SK-N-SH (cell line): ENCODE results near the gene ERC2.

Source experiments
- CHD2 ChIP-seq: fragments of 150-350 bp; IDR thresholded peaks from 2 replicates; pipeline ENCODE4 v1.6.1; 2018; ENCODE audit warnings: low read length; ENCODE audit not compliant: partially characterized antibody
- CTCF ChIP-seq: fragments of 200-600 bp; sonication (generic); IDR thresholded peaks from 2 replicates; pipeline ENCODE4 v1.6.1; 2017; ENCODE audit warnings: antibody characterized with exemption, mild to moderate bottlenecking, moderate library complexity
- EP300 ChIP-seq, 2 experiments: IDR thresholded peaks; 2 replicates each; pipeline versions ENCODE4 v1.4.0 to v1.6.1; 2012; ENCODE audit warnings: borderline replicate concordance in 1 of 2, low read depth in 1 of 2, low read length in 1 of 2
- EZH2phosphoT487 ChIP-seq: fragments of 200-600 bp; sonication (generic); IDR thresholded peaks from 2 replicates; pipeline ENCODE4 v1.6.1; 2017; ENCODE audit warnings: low read depth, mixed run types, mild to moderate bottlenecking, antibody characterized with exemption, moderate library complexity, borderline replicate concordance
- JUND ChIP-seq: IDR thresholded peaks from 2 replicates; pipeline ENCODE4 v1.4.0; 2012
- MAX ChIP-seq: IDR thresholded peaks from 2 replicates; pipeline ENCODE4 v1.4.0; 2012; ENCODE audit warnings: low read depth
- TAF1 ChIP-seq: IDR thresholded peaks from 2 replicates; pipeline ENCODE4 v1.6.1; 2012; ENCODE audit warnings: low read depth, mild to moderate bottlenecking, low read length, moderate library complexity, borderline replicate concordance
- ZBTB33 ChIP-seq: IDR thresholded peaks from 2 replicates; pipeline ENCODE4 v1.4.0; 2012; ENCODE audit warnings: low read depth, borderline replicate concordance

- TF ChIP-seq EP300 (IDR thresholded peaks at IDR 0.05; ENCODE audit: borderline replicate concordance in 1 of 2, low read depth in 1 of 2, low read length in 1 of 2) (peak; percentile 12 to 91; a peak in 2 of 4 replicates), CTCF (no peak), JUND (peak; percentile 100), EZH2phosphoT487 (no peak), MAX (peak; percentile 53), TAF1 (no peak), CHD2 (no peak), ZBTB33 (0 out of 2 replicates have a peak, but pooled peaks have one; percentile 71)
Observed at GRCh38 chr3:56131974-56132590, 336.2 kb downstream of the ERC2 start.
